Stimulated activated CD8-positive, alpha-beta memory T cell treated with anti-CD3 and anti-CD28 coated beads, Interleukin-4, amount 100 ng/mL, for 1 hour (primary cell): ENCODE measurements around the gene MAGI2.

Experiments used
- DNase-seq, 2 donors: peaks; one replicate each; pipeline ENCODE4 v3.0.0-alpha.2; 2020; ENCODE audit warnings: low read depth in 2 of 2, low spot score in 1 of 2

MAGI2 gene

DNA sequence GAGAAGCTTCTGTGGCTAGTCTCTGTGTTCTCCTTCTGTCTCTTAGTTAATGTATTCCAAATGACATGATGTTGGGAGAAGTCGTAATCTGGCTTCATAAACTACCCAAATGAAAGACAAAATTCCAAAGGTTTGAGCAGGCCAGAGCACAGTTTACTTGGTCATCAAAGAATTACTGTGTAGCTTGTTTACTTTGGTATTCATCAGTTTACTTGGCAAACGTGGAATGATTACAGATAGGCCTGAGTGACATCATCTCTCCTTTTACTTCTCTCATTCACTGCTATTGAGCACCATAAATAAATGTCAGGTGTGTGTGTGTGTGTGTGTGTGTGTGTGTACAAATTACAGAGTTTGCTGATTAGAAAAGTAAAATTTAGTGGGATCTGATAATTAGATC, 1327.6 kb downstream of the MAGI2 start:
- DNase-seq, result no peak

DNA sequence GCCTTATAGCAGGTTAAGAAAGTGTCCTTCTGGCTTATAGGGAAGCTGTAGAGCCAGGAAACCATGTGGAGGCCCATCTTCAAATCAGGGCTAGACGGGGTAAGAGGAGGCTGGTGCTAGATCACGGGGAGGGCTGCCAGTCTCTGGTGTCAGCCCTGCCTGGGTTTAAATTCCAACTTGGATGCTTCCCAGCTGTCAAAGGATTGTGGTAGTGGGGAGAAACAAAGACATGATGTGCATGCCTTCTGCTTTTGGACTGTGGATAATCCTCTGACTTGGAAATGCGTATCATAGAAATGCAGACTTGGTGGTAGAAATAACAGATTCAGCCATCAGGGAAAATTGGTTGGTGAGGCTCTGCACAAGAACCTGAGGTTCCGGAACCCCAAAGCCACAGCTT, 1329.3 kb downstream of the MAGI2 start:
- DNase-seq, result no peak

DNA sequence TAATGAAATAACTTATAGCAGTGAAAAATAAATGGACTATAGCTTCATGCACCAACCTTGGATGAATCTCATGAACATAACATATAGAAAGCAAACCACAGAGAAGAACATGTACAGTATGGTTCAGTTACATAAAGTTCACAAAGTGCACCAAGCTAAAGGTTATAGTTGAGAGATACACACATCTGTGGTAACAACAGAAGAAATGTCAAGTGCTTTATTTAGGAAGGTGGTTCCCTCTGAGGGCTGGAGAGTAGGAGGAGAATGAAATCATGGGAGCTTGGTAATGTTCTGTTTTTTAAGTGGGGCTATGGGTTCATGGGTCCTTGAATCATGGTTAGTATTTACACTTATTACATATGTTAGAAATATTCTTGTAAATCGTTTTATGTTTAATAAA, 1331.6 kb downstream of the MAGI2 start:
- no peak for DNase-seq

DNA sequence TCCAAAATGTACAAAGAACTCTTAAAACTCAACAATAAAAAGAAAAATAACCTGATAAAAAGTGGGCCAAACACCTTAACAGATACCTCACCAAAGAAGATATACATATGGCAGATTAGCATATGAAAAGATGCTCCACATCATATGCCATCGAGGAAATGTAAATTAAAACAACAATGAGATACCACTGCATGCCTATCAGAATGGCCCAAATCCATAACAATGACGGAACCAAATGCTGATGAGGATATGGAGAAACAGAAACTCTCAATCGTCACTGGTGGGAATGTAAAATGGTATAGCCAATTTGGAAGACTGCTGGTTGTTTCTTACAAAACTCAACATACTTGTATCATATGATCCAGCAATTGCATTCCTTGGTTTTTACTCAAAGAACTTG, 1335.0 kb downstream of the MAGI2 start:
- DNase-seq, result no peak

DNA sequence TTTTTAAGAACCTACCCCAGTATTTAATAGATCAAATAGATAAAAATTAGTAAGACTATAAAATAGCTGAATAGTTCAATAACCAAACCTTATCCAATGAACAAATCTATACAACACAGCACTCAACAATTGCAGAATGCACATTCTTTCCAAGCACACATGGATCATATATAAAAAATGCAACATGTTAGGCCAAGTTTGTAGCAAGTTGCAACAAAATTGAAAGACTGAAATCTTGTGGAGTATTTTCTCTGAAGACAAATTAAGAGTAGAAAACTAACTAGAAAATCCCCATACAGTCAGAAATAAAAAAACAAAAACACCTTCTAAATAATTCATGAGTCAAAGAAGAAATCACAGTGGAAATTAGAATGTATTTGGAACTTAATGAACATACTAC, 1337.6 kb downstream of the MAGI2 start:
- DNase-seq, result no peak

DNA sequence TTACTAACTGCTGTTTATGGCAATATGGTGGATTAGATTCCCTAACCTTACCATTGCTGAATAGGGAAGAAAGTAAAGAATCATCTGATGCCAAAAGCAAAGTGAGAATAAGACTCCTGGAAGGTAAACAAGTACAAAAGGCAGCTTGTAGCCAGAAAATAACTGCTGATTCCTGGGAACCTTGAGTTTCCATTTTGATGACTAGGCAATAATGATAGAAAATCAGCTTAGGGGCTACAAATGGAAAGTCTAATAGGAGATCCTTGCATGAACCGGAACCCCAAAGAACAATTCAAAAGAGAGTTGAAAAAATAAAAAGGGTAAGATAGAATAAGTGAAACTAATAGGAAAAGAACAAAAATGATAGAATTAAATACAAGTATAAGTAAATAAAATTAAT, 1338.5 kb downstream of the MAGI2 start:
- no peak for DNase-seq

DNA sequence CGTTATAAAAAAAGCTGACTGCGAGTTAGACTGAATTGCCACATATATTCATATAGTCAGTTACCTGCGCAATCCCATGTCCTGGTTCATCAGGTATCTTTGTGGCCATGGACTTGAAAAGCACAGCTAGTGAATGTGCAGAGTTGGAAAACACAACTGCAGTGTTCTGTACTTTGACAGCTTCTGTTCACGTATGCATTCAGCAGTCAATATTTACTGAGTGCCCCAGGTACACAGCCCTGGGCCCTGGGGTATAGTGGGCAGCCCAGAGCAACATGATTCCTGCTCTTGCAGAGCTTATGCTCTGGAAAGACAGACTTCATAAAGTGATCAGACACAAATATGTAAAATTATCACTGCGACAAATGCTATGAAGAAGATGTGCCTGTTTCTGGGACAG, 1341.0 kb downstream of the MAGI2 start:
- DNase-seq, result no peak

DNA sequence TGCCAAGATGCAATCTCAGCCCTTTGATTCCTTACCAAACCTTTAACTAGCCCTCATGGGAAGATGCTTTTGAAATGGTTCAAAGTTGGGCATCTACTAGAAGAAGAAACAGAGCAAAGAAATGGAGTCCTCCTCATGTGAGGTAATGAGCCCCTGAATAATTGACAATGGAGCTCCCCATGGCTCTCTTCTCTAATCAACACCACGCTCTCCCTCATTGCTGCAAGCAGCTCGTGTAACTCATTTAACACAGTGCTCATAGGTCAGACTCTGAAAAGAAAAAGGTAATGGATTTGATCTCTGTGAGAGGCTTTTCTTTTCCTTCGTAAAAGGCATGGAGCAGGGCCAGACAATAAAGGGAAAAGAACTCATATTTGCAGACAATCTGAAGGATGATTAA, 1342.1 kb downstream of the MAGI2 start:
- DNase-seq, result no peak

DNA sequence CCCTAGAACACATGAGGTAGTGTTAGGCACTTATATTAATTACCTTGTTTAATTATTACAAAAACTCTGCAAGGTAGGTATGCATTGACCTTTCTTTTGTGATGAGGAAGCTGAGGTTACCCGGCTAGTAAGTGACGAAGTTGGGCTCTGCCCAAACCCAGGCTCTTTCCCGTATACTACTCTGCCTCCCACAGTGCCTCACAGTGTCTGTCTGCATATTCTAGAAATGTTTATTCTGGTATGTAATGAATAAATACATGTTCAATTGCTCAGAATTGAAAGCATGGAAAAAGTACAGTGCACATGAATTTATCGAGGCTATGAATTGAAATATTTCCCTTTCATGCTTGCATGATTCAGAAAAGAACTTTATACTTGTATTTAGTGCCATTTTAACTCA, 1350.0 kb downstream of the MAGI2 start:
- DNase-seq, result no peak

DNA sequence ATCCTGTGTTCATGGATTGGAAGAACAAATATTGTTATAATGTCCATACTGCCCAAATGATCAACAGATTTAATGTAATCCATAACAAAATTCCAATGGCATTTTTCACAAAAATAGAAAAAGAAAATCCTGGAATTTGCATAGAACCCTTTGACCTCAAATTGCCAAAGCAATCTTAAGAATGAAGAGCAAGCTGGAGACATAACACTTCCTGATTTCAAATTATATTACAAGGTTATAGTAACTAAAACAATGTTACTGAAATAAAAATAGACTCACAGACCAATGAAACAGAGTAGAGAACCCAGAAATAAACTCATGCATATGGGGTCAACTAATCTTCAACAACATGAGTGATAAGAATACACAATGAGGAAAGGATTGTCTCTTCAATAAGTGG, 1352.4 kb downstream of the MAGI2 start:
- DNase-seq, result no peak

DNA sequence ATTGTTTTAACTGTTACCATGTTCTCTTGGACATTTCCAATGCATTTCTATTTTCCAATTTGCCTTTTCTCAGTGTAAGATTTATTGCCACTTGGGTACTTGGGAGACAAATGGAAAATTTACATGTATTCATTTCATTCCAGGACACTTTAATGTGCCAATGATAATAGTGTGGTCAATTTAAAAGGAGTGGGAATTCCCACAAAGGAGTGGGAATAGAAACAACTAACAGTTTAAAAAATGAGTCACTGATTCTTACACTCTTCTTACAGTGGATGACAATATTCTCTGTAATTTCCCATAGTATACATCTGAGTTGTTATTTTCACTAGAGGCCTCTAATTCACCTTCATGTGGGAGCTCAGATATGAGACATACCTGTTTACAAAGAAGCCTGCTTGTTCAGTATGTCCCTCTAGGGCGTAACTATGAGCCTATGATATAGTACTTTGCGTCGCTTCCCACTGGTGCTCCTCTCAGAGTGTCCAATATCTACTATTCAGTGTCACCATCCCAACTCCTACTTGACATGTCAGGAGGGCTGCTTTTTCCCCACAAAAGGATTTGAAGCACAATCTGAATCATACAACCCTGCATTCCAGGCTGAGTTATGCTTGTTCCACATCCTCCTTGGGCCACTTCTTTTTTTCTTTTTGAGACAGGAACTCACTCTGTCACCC, 1353.6 kb downstream of the MAGI2 start:
- no peak for DNase-seq

DNA sequence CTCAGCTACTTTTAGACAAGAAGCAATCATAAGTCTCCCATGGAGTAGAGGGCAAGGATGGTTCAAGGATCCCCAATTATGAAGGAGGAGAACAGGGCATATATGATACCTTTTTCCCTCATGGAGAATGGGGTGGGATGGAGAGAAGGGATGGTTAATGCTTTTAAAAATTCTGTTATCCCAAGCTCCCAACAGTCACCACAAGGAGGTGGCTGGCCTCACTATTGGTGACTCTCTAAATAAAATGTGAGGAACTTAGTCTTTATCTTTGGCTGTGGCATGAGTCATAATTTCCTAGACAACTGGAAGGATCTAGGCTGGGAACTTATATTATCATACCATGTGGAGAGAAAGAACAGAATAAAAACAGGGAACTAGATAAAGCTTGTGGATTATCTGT, 1357.9 kb downstream of the MAGI2 start:
- DNase-seq, result no peak

DNA sequence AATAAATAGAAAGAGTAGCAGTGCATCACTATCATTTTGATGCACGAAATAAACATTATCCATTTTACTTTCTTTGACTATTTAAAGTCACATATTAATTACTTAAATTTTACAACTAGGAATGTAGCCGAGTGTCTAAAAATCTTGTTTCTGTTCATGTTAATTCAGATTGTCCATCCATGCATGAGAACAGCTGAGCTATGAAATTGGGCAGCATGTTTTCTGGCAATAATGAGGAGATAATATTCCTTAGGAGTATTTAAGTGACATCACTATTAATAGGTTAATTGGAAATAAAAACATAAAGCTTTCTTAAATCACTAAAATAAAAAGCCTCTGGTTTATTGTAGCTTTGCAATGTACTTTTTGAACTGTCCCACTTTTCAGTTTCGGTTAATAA, 1361.1 kb downstream of the MAGI2 start:
- DNase-seq, result no peak

DNA sequence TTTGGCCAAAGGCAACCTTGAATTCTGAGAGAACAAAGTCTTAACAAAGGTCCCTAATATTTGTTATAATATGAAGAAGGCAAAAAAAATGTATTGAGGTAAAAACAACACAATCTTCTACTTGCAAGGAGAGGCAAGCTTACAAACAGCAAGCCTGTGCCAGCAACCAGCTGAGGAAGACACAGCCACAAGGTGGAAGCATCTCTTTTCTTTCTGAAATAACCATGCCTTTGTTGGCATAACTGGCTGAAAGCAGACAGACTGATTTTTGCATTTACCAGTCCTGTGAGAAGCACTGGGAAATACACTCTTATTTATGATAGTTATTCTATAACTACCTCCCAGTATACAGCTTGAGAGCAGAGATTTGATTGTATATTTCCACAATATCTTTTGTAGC, 1362.9 kb downstream of the MAGI2 start:
- DNase-seq, result no peak

DNA sequence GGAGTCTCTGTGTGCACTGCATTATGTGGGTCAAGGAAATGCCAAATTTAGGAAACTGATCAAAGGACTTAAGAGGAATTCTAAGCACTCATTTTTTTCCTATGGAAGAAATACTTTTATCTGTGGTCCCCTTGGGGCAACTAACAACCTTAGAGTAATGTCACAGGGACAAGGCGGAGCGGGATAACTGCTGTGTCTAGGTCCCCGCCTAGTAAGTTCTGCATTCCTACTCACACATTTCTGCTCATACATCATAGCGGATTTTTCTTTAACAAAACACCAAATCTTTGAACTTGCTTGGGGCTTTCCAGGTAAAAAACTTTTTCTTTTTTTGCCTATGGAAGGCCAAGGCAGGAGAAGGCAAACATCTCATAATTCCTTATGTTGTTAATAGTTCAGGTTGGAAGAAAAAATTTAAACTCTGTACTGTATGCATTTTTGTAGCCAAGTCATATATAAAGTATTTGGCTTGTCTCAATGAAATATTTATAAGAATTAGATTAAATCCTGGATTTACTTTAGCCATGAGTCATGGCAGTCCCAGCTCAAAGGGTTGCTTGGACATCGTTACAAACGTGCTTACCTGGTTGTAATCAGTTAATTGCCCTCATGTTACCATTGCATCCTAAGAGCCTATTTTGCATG, 1369.9 kb downstream of the MAGI2 start:
- no peak for DNase-seq

DNA sequence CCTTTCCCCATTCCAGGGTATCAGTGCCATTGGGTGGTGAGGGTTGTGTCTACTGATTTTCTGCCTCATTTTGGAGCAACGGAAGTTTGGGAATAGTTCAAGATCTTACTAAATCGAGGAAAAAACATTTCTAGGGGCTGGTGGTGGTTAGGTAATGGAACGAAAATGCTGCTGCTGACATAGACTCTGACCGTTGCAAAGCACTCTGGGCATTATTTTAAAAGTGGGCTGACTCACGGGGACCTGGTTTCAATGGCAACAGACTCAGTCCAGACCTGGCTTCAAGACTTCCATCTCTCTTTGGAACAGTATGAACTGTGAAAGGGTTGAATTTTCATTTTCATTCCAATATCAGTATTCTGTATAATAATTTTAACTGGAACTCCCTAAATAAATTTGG, 1370.9 kb downstream of the MAGI2 start:
- no peak for DNase-seq

DNA sequence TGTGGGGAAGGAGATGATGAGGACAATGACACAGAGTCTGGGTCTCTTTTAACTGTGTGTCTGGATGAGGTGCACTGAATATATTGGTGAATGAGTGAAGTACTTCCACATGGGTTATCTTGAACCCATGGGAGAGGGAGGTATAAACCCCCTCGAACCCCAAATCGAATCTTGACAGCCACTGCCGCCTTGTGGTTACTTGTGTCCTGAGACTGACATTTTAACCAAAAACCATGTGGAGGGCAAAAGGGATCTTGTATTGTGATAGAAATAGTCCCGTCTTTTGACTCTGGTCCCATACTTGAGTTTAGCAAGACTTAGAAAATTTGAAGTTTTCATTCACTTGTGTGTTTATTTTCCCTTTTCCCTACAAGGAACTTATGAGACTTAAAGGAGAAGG, 1371.6 kb downstream of the MAGI2 start:
- DNase-seq, result no peak

DNA sequence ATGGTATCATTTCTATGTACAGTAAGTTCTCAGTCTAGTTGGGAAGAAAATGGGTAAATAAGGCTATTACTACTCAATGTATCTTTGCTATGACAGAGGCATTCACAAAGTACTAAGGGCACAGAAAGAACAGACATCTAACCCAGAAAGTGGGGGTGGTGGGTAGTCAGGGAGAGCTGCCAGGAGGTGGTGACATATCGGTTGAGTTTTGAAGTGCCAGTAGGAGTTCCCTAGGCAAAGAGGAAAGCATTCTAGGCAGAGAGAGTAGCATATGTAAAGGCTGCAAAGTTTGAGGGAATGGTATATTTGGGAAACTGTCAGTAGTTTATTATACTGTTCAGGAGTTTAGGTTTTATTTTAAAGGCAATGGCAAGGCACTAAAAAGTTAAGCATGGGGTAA, 1372.1 kb downstream of the MAGI2 start:
- no peak for DNase-seq

DNA sequence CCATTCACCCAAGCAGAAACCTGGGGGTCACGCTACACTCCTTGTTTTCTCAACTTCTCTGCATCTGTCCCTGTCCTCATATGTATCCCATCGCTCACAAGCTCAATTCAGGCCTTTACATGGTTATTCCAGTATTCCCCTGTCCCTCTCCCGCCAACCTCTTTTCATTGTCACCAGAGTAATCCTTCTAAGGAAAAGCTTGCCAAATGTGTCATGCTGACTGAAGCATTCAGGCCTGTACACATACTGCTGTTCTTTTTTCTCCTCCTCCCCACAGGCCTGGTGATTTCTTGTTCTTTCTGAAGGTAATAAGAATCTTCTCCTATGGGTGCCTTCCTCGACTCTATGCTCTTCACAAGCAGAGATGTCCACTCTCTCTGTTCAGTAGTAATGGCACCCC, 1372.7 kb downstream of the MAGI2 start:
- DNase-seq, result no peak

DNA sequence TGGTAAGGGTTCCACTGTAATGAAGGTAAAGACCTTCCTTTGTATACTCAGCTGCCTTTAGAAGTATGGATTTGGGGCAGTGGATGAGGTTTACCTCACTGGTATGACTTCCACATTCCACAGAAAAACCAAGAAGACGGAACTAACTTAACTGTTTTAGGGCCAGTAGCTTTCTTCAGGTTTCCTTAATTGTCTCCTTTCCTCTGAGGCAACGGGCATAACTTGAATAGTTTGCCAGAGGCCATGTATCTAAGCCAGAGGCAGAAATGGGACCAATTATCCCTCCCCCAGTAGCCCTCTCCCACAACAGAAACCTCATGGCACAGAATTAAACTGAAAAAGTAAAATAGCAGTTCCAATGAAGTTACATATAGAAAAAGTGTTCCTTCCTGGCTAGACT, 1373.2 kb downstream of the MAGI2 start:
- no peak for DNase-seq

DNA sequence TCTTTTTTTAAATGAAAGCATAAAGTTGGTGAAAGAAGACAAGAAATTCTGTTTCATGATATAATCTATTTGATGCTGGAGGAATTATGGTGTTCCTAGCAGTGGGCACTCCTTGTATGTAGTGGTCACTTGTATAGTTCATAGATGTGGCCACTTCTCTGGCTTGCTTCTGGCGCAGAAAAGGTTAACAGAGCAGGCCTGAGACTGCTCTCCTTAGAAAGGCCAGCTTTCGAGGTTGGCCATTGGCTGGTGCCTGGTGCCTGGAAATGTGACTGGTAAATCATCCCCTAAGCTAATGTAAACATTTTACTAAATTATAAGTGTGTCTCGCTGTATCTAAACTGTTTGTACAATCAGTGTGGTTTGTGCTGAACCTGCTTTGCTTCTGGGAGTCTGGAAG, 1378.8 kb downstream of the MAGI2 start:
- no peak for DNase-seq

DNA sequence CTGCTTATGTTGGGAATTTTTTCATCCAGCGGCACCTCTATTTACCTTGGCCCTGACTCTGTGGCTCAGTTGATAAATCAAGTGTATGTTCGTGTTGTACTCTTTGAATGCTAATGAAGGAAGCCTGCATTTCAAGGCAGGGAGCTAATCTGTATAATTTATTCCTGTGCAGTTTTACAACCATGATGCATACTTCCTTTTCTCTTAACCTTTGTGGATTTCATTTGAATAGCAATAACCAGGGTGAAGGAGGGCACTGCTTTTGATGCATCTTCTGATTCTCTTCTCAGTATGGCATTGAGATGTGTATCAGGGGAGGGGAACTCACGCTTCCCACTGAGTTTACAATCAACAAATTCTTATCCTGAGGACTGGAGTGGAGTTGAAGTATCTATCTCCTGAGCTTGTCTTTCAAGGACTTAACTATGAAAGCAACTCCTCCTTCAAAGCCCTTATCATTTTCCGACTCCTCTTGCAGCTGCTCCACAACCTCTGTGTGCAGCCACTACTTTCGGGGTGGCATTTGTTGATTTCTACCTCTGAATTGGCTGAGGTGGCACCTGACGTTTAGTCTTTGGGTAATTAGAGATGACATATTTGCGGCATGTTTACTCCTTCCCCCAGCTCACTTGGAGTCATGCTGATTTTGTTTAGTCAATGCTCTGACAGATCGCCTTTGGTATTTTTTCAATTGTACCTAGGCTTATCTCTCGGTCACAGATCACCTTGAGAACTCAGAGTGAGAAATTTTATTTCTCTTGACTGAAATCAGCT, 1379.7 kb downstream of the MAGI2 start:
- DNase-seq, result no peak

DNA sequence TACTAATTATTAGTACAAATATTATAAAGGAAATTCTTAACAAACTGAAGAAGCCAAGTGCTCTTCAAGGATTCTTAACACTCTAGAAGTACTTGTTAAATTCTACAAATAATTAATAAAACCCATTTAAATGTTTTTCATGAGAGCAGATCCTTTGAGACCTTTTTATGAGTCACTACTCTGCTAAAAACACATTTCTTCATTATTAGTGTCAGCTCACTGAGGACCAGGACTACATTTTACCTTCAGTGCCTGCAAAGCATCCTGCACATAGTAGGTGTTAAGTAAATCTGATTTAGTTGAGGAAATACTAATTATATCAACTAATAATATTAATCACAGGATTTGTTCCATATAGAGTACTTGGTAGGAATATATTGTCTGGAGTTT, 1381.3 kb downstream of the MAGI2 start:
- DNase-seq, result no peak
